Measurements from ENCODE around the gene ELANE. TPM values are rescaled to one million over a fixed set of nuclear protein-coding genes. Genes with fewer than 3 reads are reported as not detected.

The ELANE gene
- total and polyA plus RNA-seq, 9 of the 15 experiments (the other 6 are each of a cell fraction or from before 2014, with no cell fraction given), result not detected

DNA sequence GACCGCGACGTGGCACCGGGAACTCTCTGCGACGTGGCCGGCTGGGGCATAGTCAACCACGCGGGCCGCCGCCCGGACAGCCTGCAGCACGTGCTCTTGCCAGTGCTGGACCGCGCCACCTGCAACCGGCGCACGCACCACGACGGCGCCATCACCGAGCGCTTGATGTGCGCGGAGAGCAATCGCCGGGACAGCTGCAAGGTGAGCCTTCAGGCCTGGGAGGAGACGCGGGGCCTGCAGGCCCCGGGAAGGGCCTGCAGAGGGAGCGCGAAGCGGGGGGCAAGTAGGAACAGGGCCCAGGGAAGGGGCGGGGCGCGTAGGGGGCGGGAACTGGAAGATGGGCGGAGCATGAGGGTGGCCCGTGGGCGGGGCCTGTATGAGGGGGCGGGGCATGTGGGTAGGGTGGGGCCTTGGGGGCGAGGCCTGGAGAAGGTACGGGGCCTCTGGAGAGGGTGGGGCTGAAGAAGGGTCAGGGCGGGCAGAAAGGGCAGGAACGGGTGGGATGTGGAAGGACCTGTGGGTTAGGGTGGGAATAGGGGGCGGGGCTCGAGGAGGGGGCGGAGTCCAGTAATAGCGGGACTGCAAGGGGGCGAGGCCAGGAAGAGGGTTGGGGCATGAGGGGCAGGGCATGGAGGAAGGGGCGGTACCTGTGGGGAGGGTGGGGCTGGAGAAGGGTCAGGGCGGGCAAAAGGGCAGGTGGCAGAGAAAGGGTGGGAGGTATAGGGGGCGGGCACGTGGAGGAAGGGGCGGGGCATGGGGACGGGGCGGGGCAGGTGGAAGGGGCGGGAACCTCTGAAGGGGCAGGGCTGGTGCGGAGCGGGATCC, 9.9 kb downstream of the ELANE start (continued):
- TF ChIP-seq, protein P1, sequence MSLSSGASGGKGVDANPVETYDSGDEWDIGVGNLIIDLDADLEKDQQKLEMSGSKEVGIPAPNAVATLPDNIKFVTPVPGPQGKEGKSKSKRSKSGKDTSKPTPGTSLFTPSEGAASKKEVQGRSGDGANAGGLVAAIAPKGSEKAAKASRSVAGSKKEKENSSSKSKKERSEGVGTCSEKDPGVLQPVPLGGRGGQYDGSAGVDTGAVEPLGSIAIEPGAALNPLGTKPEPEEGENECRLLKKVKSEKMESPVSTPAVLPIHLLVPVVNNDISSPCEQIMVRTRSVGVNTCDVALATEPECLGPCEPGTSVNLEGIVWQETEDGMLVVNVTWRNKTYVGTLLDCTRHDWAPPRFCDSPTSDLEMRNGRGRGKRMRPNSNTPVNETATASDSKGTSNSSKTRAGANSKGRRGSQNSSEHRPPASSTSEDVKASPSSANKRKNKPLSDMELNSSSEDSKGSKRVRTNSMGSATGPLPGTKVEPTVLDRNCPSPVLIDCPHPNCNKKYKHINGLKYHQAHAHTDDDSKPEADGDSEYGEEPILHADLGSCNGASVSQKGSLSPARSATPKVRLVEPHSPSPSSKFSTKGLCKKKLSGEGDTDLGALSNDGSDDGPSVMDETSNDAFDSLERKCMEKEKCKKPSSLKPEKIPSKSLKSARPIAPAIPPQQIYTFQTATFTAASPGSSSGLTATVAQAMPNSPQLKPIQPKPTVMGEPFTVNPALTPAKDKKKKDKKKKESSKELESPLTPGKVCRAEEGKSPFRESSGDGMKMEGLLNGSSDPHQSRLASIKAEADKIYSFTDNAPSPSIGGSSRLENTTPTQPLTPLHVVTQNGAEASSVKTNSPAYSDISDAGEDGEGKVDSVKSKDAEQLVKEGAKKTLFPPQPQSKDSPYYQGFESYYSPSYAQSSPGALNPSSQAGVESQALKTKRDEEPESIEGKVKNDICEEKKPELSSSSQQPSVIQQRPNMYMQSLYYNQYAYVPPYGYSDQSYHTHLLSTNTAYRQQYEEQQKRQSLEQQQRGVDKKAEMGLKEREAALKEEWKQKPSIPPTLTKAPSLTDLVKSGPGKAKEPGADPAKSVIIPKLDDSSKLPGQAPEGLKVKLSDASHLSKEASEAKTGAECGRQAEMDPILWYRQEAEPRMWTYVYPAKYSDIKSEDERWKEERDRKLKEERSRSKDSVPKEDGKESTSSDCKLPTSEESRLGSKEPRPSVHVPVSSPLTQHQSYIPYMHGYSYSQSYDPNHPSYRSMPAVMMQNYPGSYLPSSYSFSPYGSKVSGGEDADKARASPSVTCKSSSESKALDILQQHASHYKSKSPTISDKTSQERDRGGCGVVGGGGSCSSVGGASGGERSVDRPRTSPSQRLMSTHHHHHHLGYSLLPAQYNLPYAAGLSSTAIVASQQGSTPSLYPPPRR (CRISPR knock-in tag; IDR thresholded peaks at IDR 0.05; ENCODE audit: borderline replicate concordance), result peak; percentile 52; the same call in 1 of the 2 replicates
- TF ChIP-seq CBX3 (IDR thresholded peaks at IDR 0.05; ENCODE audit: borderline replicate concordance in 1 of 2, low read length in 2 of 2) (peak in 1 of 2 experiments; percentile 93; a peak in 2 of 3 replicates), KDM2B (CRISPR knock-in tag; IDR thresholded peaks at IDR 0.05) (peak; percentile 97), MBD2 (IDR thresholded peaks at IDR 0.05; ENCODE audit: borderline replicate concordance, low read depth) (0 out of 2 replicates have a peak, but pooled peaks have one; percentile 38), FOXA3 (CRISPR knock-in tag; conservative IDR thresholded peaks at IDR 0.05 in 1 of 2, IDR thresholded peaks at IDR 0.05 in 1 of 2) (0 out of 4 replicates have a peak, but pooled peaks of 1 of the 2 experiments have one; percentile 41), ZNF445 (CRISPR knock-in tag; IDR thresholded peaks at IDR 0.05; ENCODE audit: low read depth) (no peak), HDGF (IDR thresholded peaks at IDR 0.05) (no peak)
- TF ChIP-seq, protein P2, sequence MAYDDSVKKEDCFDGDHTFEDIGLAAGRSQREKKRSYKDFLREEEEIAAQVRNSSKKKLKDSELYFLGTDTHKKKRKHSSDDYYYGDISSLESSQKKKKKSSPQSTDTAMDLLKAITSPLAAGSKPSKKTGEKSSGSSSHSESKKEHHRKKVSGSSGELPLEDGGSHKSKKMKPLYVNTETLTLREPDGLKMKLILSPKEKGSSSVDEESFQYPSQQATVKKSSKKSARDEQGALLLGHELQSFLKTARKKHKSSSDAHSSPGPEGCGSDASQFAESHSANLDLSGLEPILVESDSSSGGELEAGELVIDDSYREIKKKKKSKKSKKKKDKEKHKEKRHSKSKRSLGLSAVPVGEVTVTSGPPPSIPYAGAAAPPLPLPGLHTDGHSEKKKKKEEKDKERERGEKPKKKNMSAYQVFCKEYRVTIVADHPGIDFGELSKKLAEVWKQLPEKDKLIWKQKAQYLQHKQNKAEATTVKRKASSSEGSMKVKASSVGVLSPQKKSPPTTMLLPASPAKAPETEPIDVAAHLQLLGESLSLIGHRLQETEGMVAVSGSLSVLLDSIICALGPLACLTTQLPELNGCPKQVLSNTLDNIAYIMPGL (CRISPR knock-in tag; IDR thresholded peaks at IDR 0.05), result no peak
- TF ChIP-seq, protein P3, sequence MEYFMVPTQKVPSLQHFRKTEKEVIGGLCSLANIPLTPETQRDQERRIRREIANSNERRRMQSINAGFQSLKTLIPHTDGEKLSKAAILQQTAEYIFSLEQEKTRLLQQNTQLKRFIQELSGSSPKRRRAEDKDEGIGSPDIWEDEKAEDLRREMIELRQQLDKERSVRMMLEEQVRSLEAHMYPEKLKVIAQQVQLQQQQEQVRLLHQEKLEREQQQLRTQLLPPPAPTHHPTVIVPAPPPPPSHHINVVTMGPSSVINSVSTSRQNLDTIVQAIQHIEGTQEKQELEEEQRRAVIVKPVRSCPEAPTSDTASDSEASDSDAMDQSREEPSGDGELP (CRISPR knock-in tag; IDR thresholded peaks at IDR 0.05; ENCODE audit: borderline replicate concordance), result peak; percentile 95
- TF ChIP-seq, protein P4, sequence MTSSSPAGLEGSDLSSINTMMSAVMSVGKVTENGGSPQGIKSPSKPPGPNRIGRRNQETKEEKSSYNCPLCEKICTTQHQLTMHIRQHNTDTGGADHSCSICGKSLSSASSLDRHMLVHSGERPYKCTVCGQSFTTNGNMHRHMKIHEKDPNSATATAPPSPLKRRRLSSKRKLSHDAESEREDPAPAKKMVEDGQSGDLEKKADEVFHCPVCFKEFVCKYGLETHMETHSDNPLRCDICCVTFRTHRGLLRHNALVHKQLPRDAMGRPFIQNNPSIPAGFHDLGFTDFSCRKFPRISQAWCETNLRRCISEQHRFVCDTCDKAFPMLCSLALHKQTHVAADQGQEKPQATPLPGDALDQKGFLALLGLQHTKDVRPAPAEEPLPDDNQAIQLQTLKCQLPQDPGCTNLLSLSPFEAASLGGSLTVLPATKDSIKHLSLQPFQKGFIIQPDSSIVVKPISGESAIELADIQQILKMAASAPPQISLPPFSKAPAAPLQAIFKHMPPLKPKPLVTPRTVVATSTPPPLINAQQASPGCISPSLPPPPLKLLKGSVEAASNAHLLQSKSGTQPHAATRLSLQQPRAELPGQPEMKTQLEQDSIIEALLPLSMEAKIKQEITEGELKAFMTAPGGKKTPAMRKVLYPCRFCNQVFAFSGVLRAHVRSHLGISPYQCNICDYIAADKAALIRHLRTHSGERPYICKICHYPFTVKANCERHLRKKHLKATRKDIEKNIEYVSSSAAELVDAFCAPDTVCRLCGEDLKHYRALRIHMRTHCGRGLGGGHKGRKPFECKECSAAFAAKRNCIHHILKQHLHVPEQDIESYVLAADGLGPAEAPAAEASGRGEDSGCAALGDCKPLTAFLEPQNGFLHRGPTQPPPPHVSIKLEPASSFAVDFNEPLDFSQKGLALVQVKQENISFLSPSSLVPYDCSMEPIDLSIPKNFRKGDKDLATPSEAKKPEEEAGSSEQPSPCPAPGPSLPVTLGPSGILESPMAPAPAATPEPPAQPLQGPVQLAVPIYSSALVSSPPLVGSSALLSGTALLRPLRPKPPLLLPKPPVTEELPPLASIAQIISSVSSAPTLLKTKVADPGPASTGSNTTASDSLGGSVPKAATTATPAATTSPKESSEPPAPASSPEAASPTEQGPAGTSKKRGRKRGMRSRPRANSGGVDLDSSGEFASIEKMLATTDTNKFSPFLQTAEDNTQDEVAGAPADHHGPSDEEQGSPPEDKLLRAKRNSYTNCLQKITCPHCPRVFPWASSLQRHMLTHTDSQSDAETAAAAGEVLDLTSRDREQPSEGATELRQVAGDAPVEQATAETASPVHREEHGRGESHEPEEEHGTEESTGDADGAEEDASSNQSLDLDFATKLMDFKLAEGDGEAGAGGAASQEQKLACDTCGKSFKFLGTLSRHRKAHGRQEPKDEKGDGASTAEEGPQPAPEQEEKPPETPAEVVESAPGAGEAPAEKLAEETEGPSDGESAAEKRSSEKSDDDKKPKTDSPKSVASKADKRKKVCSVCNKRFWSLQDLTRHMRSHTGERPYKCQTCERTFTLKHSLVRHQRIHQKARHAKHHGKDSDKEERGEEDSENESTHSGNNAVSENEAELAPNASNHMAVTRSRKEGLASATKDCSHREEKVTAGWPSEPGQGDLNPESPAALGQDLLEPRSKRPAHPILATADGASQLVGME (CRISPR knock-in tag; IDR thresholded peaks at IDR 0.05), result peak; percentile 58; the same call in 1 of the 2 replicates
